HL-60/S4 treated with retinoic acid at 250 ng/mL for 4 days and 3 days (cell line): ENCODE measurements around the gene OSCAR.

Experiments used
- in situ Hi-C: fragments of 300-500 bp; cut with MboI; formaldehyde crosslinking; loops from 2 replicates; pipeline ENCODE4 v1.7.0; 2022; ENCODE audit warnings: low sequenced_read_pairs

The OSCAR gene, protein sequence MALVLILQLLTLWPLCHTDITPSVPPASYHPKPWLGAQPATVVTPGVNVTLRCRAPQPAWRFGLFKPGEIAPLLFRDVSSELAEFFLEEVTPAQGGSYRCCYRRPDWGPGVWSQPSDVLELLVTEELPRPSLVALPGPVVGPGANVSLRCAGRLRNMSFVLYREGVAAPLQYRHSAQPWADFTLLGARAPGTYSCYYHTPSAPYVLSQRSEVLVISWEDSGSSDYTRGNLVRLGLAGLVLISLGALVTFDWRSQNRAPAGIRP

DNA sequence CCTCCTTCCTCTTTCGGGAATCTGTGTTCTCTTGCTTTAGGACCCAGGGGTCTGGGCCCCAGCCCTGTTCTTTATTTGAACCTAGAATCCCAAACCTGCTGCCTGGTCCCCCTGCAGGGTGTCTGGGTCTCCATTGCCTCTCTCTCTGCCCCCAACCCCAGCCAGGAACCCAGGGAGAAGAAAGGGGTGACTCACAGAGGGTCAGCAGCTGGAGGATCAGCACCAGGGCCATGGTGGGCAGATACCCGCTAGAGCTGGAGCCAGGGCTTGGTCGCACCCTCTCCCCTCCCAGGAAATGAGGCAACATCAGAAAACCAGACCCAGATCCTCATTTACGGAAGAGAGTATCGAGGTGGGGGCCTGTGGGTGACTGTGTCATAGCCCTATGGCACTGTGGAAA, at the start of gene OSCAR:
Gene OSCAR (minus strand): TSS at position 243 of the 400 bp plus-strand sequence. CDS start 11 bp downstream, at position 232.
- in situ Hi-C loops = no loop called here

DNA sequence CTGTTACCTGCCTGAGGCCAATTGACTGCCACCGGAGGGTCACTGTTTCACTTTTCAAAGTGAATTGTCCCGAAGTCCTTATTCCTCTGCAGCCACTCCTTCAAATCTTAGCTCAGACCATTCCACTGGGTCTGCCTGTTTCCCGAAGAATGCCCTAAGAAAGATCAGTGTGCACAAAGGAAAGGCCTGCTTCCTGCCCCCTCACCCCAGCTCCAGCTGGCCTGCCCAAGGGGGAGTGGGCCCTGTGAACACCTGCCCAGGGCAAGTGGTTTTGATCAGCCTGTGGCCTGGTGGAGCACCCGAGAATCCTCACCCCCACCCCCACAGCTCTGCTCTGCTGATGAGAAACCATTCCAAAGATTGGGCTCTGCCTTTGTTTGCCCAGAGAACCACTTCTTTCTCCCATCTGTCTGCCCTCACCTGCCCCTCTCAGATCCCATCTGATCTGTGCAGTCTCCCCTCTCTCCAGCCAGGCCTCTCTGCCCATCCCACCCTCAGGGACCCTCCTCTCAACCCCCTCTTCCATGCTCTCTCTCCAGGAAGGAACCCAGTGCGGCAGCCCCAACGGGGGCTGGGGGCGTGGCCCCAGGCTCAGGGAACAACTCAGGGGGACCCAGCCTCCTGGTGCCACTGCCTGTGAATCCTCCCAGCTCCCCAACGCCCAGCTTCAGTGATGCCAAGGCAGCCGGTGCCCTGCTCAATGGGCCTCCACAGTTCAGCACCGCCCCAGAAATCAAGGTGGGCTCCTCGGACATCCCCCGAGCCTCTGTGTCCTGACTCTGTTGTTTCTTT, 48.6 kb upstream of the OSCAR start:
- in situ Hi-C loops = no loop called here

DNA sequence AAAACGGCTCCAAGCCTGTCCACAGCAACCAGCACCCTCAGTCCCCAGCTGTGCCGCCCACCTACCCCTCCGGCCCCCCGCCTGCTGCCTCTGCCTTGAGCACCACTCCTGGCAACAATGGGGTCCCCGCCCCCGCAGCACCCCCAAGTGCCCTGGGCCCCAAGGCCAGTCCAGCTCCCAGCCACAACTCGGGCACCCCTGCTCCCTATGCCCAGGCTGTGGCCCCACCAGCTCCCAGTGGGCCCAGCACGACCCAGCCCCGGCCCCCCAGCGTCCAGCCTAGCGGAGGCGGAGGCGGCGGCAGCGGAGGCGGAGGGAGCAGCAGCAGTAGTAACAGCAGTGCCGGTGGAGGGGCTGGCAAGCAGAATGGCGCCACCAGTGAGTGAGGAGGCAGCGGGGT, 47.6 kb upstream of the OSCAR start:
- in situ Hi-C loops = no loop called here

- in situ Hi-C loops = no loop called here
Observed at GRCh38 chr19:54147676-54148075, 47.1 kb upstream of the OSCAR start.

DNA sequence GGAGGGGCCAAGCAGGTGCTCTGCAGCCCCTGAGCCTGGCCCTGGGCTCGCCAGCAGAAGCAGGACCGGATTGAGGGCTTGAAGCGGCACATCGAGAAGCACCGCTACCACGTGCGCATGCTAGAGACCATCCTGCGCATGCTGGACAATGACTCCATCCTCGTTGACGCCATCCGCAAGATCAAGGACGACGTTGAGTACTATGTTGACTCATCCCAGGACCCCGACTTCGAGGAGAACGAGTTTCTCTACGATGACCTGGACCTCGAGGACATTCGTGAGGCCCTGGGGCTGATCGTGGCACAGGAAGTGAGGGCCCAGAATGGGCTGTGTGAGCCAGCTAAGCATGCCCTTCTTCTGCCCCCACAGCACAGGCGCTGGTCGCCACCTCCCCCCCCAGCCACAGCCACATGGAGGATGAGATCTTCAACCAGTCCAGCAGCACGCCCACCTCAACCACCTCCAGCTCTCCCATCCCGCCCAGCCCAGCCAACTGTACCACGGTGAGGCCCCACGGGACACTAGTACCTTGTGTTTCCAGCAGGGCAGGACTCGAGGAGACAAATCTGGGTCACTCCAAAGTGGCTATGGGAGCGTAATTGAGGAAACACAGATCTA, 45.0 kb upstream of the OSCAR start:
- in situ Hi-C loops = no loop called here

DNA sequence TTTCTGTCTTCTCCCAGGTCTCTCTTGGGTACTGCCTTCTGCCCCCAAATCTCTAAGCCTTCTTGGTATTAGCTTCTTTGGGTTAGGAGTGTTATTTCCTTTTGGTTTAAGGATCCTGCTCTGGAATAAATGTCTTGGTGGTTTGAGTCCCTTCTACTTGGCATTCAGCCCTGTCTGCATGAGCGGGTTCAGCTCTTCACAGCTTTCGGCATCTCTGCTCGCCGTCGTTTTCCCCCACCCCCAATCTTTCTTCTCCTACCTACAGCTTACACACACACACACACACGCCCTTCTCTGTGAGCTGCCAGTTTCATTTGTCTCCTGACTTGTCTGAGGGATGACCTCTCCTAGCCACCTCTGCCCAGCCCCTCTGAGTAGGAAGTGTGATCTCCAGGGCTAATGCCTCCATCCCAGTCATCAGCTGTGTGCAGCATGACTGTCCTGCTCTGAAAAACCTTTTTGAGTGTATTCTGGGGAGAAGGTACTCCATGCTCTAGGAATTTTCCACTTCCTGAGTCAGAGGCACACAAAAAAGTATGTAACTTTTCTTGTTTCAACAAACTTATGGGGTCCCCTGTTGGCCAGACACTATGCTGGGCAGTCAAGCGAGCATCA, 41.7 kb upstream of the OSCAR start:
- in situ Hi-C loops = no loop called here

- in situ Hi-C loops = no loop called here
Observed at GRCh38 chr19:54141356-54141755, 40.8 kb upstream of the OSCAR start.

- in situ Hi-C loops = no loop called here
Observed at GRCh38 chr19:54138489-54139256, 38.1 kb upstream of the OSCAR start.

- in situ Hi-C loops = no loop called here
Observed at GRCh38 chr19:54137699-54138488, 37.3 kb upstream of the OSCAR start, which contains the start of gene CNOT3. TSS of gene CNOT3 (plus strand) at chr19:54137762. CDS start at chr19:54142979, 5,217 bp downstream.

GRCh38 chr19:54136864-54137698, 36.5 kb upstream of the OSCAR start:
- in situ Hi-C loops = no loop called here

DNA sequence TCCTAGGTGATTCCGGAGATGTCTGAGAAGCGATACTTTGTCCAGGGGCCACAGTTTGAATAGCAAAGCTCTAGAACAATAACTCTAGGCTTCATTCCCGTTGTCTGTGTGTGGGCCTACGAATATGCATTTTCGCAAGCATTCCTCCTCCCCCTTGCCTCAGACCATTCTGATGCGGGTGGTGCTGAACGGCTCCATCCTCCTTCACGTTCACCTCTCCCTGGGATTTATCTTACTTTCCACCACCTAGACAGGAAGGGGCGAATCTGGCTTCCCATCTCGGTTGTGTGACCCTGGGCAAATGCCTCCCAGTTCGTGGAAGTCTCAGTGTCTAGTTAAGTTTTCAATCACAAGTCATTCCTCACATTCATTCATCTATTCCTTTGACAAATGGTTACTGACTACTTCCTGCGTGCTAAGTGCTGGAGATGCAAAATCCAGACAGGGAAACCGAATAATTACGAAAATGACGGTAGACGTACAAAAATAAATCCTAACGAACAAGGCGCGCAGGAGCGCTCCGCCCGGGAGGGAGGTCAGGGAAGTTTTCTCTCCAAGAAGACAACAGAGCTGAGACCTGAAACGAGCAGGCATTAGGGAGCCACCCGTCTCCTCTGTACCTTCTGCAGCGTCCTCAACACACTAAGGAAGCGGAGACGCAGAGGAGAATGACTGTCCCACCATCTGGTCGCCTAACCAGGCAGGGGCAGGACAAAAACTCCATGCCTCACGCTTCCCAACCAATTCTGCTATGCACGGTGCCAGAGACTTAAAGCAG, 35.7 kb upstream of the OSCAR start:
- in situ Hi-C loops = no loop called here

DNA sequence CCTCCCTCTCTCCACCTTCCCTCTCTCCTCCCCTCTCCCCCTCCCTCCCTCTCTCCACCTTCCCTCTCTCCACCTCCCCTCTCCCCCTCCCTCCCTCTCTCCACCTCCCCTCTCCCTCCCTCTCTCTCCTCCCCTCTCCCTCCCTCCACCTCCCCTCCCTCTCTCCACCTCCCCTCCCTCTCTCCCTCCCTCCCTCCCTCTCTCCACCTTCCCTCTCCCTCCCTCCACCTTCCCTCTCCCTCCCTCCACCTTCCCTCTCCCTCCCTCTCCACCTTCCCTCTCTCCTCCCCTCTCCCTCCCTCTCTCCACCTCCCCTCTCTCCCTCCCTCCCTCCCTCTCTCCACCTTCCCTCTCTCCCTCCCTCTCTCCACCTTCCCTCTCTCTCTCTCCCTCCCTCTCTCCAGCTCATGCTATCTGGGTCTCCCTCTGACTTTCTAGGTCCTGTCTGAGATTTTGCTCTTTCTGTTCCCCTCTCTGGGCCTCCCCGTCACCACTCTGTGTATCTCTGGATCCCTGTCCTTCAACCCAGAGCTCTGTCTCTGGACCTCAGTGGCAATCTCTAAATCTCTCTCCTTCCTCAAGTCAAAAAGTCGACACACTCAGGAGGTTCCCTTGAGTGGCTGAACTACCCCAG, 33.5 kb upstream of the OSCAR start:
- in situ Hi-C loops = no loop called here

DNA sequence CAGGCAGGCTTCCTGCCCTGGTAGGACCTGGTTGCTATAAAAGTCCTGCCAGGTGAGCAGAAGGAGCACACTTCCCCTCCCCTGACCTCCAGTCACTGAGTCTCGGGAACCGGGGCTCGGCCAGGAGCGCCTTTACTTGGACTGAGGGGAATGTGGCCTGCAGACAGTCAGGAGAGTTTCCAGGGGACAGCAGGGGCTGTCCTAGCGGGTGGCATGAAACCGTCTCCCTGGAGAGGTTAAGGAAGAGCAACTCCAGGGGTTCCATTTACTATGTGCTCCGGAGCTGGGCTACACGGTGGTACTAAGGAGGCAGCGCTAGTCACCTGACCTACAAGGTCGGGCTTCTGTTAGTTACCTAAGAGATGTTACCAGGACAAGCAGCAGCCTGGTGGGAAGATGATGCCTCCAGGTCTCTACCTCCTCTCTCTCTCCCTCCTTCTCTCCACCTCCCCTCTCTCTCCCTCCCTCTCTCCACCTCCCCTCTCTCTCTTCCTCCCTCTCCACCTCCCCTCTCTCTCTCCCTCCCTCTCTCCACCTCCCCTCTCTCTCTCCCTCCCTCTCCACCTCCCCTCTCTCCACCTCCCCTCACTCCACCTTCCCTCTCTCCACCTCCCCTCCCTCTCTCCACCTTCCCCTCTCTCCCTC, 32.8 kb upstream of the OSCAR start:
- in situ Hi-C loops = no loop called here

DNA sequence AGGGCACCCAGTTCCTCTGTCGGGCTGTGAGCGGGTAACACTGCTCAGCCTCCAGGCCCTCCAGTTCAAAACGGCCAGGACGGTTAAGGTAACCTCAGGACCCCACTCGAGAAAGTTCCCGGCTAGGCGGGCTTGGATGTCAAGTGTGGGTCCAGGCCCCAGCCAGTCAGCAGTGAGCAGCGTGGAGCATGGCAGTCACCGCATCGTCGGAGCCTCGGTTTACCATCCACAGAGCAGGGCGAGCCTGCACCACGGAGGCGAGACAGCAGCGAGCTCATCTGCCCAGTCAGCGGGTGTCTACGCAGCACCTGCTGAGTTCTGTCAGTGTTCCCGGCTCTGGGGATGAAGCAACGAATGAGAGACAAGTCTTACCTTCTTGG, 29.0 kb upstream of the OSCAR start:
- in situ Hi-C loops = no loop called here

DNA sequence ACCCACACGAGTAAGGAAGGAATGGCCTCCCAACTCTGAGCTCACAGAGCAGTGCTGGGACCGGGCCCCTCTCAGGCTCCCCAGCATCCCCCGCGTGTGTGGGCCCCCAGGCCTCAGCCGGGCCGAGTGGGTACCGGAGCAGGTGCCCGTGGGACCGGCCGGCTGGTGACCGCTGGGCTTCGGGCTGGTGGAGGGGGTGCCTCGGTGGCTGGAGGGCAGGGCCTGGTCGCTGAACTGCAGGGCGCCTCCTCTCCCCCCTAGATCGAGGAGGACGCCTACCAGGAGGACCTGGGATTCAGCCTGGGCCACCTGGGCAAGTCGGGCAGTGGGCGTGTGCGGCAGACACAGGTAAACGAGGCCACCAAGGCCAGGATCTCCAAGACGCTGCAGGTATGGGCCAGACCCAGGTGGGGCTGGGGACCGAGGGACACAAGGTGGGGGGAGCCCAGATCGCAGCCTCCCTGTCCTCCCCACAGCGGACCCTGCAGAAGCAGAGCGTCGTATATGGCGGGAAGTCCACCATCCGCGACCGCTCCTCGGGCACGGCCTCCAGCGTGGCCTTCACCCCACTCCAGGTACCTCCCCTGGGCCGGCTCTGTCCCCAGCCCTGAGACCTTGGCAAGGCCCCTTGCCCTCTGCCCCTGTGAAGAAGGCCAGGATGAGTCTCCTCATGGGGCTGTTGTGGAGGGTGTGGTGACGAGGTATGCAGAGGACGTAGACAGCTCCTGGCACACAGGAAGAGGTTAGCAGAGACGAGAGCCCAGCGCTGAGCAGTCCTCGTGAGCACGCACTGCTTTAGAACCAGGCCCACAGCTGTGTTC, 28.4 kb upstream of the OSCAR start:
- in situ Hi-C loops = no loop called here

DNA sequence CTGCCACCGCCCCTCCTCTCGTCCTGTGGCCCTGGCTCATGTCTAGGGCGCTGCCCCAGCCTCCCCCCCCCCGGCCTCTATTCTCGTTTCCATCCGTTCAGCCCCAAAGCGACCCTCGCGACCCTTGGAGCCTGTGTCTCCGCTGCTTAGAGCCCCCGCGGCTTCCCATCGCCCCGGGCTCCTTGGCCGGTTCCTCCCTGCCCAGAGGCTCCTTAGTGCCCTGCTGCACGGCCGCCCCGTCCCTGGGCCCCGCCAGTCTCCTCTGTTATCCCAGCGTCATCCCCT, 27.8 kb upstream of the OSCAR start:
- in situ Hi-C loops = no loop called here
